ENCODE measurements around the gene KLRC3.

DNA sequence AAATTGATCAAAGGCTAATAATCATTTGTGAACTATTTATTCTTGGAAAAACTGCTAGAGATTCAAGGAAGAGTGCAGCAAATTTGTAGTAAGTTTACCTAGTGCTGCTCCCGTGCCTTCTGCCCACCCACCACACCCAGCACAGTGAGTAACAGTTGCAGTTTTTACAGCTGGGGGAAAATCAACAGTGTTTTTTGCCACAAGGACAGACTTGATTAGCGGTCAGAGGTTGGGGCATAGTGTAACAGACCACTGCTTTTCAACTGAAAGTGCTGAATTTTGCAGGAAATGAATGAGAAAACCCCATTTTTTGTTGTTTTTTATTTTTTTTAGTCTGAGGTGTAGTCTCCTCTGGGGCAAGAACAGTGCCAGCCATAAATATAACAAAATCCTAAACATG lies 23.1 kb downstream of the KLRC3 start:
- TF ChIP-seq, protein P1, sequence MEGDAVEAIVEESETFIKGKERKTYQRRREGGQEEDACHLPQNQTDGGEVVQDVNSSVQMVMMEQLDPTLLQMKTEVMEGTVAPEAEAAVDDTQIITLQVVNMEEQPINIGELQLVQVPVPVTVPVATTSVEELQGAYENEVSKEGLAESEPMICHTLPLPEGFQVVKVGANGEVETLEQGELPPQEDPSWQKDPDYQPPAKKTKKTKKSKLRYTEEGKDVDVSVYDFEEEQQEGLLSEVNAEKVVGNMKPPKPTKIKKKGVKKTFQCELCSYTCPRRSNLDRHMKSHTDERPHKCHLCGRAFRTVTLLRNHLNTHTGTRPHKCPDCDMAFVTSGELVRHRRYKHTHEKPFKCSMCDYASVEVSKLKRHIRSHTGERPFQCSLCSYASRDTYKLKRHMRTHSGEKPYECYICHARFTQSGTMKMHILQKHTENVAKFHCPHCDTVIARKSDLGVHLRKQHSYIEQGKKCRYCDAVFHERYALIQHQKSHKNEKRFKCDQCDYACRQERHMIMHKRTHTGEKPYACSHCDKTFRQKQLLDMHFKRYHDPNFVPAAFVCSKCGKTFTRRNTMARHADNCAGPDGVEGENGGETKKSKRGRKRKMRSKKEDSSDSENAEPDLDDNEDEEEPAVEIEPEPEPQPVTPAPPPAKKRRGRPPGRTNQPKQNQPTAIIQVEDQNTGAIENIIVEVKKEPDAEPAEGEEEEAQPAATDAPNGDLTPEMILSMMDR (IDR thresholded peaks at IDR 0.05): no peak
- TF ChIP-seq POLR2A (IDR thresholded peaks at IDR 0.05): no peak
- TF ChIP-seq POLR2AphosphoS5 (IDR thresholded peaks at IDR 0.05): no peak
- TF ChIP-seq EP300 (IDR thresholded peaks at IDR 0.05; ENCODE audit: low read depth): no peak

All from transverse colon (tissue), 4 donors.